H9 (cell line): ENCODE measurements around the gene SLC46A2. TPM values are rescaled to one million over a fixed set of nuclear protein-coding genes. Genes with fewer than 3 reads are reported as not detected.

Experiments used
- DNase-seq: peaks from one replicate; pipeline ENCODE4 v3.0.0-alpha.2; 2017
- H2AFZ ChIP-seq: one replicate; pipeline ENCODE4 v1.6.1; 2013; ENCODE audit warnings: mild to moderate bottlenecking, low read length, control low read depth, moderate library complexity
- H2AK5ac ChIP-seq: 2 replicates; pipeline ENCODE4 v1.6.1; 2013; ENCODE audit warnings: low read length, control low read depth, mixed read lengths; ENCODE audit not compliant: insufficient read length
- H2BK120ac ChIP-seq: one replicate; pipeline ENCODE4 v1.6.1; 2013; ENCODE audit warnings: low read depth, mild to moderate bottlenecking, low read length, control low read depth, inconsistent platforms; ENCODE audit not compliant: poor library complexity, severe bottlenecking
- H2BK12ac ChIP-seq: 2 replicates; pipeline ENCODE4 v1.6.1; 2013; ENCODE audit warnings: low read length, control low read depth, mixed read lengths, low read depth; ENCODE audit not compliant: insufficient read length
- H2BK15ac ChIP-seq: 2 replicates; pipeline ENCODE4 v1.6.1; 2013; ENCODE audit warnings: low read depth, low read length, control low read depth
- H2BK20ac ChIP-seq: one replicate; pipeline ENCODE4 v1.6.1; 2013; ENCODE audit warnings: low read depth, mild to moderate bottlenecking, low read length, control low read depth, inconsistent platforms; ENCODE audit not compliant: poor library complexity, severe bottlenecking
- H2BK5ac ChIP-seq: 2 replicates; pipeline ENCODE4 v1.6.1; 2013; ENCODE audit warnings: low read length, control low read depth, mixed read lengths; ENCODE audit not compliant: insufficient read length
- H3K14ac ChIP-seq: 2 replicates; pipeline ENCODE4 v1.6.1; 2013; ENCODE audit warnings: low read length, control low read depth; ENCODE audit not compliant: insufficient read depth
- H3K18ac ChIP-seq: 2 replicates; pipeline ENCODE4 v1.6.1; 2013; ENCODE audit warnings: low read depth, mild to moderate bottlenecking, mixed read lengths, low read length, control low read depth; ENCODE audit not compliant: insufficient read length
- H3K23ac ChIP-seq: 2 replicates; pipeline ENCODE4 v1.6.1; 2013; ENCODE audit warnings: low read length, control low read depth, mixed read lengths, low read depth; ENCODE audit not compliant: insufficient read length
- H3K23me2 ChIP-seq: 2 replicates; pipeline ENCODE4 v1.6.1; 2013; ENCODE audit warnings: low read depth, mild to moderate bottlenecking, mixed read lengths, low read length, control low read depth; ENCODE audit not compliant: insufficient read length, poor library complexity, severe bottlenecking
- H3K27ac ChIP-seq: 2 replicates; pipeline ENCODE4 v1.5.1; 2013; ENCODE audit warnings: low read length, control low read depth, mixed read lengths, low read depth; ENCODE audit not compliant: insufficient read length
- H3K27me3 ChIP-seq: 2 replicates; pipeline ENCODE4 v1.6.1; 2013; ENCODE audit warnings: low read length, control low read depth, inconsistent platforms; ENCODE audit not compliant: insufficient read depth
- H3K4ac ChIP-seq: 2 replicates; pipeline ENCODE4 v1.6.1; 2013; ENCODE audit warnings: low read depth, mild to moderate bottlenecking, control low read depth, inconsistent platforms, low read length, moderate library complexity
- H3K4me1 ChIP-seq: 2 replicates; pipeline ENCODE4 v1.6.1; 2013; ENCODE audit warnings: low read length, control low read depth, inconsistent platforms; ENCODE audit not compliant: insufficient read depth
- H3K4me2 ChIP-seq: 2 replicates; pipeline ENCODE4 v1.6.1; 2013; ENCODE audit warnings: low read length, control low read depth, mixed read lengths; ENCODE audit not compliant: insufficient read length, insufficient read depth
- H3K56ac ChIP-seq: 2 replicates; pipeline ENCODE4 v1.6.1; 2013; ENCODE audit warnings: low read depth, mild to moderate bottlenecking, mixed read lengths, low read length, control low read depth; ENCODE audit not compliant: insufficient read length
- H3K79me1 ChIP-seq: 2 replicates; pipeline ENCODE4 v1.6.1; 2013; ENCODE audit warnings: low read depth, mild to moderate bottlenecking, moderate library complexity, low read length, control low read depth, inconsistent platforms; ENCODE audit not compliant: insufficient read depth, poor library complexity, severe bottlenecking
- H3K79me2 ChIP-seq: 2 replicates; pipeline ENCODE4 v1.6.1; 2013; ENCODE audit warnings: low read length, control low read depth, inconsistent platforms; ENCODE audit not compliant: insufficient read depth
- H3K9ac ChIP-seq: 2 replicates; pipeline ENCODE4 v1.6.1; 2013; ENCODE audit warnings: low read length, control low read depth, mixed read lengths; ENCODE audit not compliant: insufficient read length; ENCODE audit errors: extremely low read depth
- H3K9me3 ChIP-seq: one replicate; pipeline ENCODE4 v1.6.1; 2013; ENCODE audit warnings: low read depth, low read length, inconsistent platforms; ENCODE audit not compliant: control insufficient read depth
- H3T11ph ChIP-seq: one replicate; pipeline ENCODE4 v1.6.1; 2013; ENCODE audit warnings: mild to moderate bottlenecking, low read length, control low read depth, inconsistent platforms
- H4K20me1 ChIP-seq: one replicate; pipeline ENCODE4 v1.6.1; 2013; ENCODE audit not compliant: control insufficient read depth, insufficient read length, insufficient read depth
- H4K5ac ChIP-seq: 2 replicates; pipeline ENCODE4 v1.6.1; 2013; ENCODE audit warnings: low read depth, mild to moderate bottlenecking, mixed read lengths, low read length, control low read depth; ENCODE audit not compliant: insufficient read length
- H4K8ac ChIP-seq: replicated peaks from 2 replicates; pipeline ENCODE4 v1.6.1; 2013; ENCODE audit warnings: low read length, control low read depth, mixed read lengths, low read depth; ENCODE audit not compliant: insufficient read length
- H4K91ac ChIP-seq: 2 replicates; pipeline ENCODE4 v1.6.1; 2013; ENCODE audit warnings: low read depth, mild to moderate bottlenecking, moderate library complexity, mixed read lengths, low read length, control low read depth; ENCODE audit not compliant: insufficient read length
- H3K27ac Mint-ChIP-seq, 3 experiments: 2 replicates in 2 of 3; 3 replicates in 1 of 3; pipeline ENCODE4 v1.8.0; 2020 to 2021; ENCODE audit warnings: mixed read lengths in 3 of 3, mild to moderate bottlenecking in 1 of 3, moderate library complexity in 1 of 3
- H3K27me3 Mint-ChIP-seq: 2 replicates; pipeline ENCODE4 v1.8.0; 2021; ENCODE audit warnings: low read depth, mild to moderate bottlenecking, moderate library complexity, mixed read lengths
- H3K36me3 Mint-ChIP-seq, 3 experiments: 2 replicates in 2 of 3; 3 replicates in 1 of 3; pipeline ENCODE4 v1.8.0; 2020 to 2021; ENCODE audit warnings: low read depth in 3 of 3, mixed read lengths in 3 of 3; ENCODE audit not compliant: insufficient read depth in 1 of 3
- H3K4me1 Mint-ChIP-seq, 2 experiments: 2 replicates each; pipeline ENCODE4 v1.8.0; 2020; ENCODE audit warnings: mixed read lengths in 2 of 2
- H3K4me3 Mint-ChIP-seq, 2 experiments: 2 replicates in 1 of 2; 3 replicates in 1 of 2; pipeline ENCODE4 v1.8.0; 2020 to 2021; ENCODE audit warnings: mild to moderate bottlenecking in 2 of 2, mixed read lengths in 2 of 2, moderate library complexity in 1 of 2
- H3K9me3 Mint-ChIP-seq, 2 experiments: 2 replicates in 1 of 2; 3 replicates in 1 of 2; pipeline ENCODE4 v1.8.0; 2020; ENCODE audit warnings: mild to moderate bottlenecking in 2 of 2, mixed read lengths in 2 of 2, moderate library complexity in 1 of 2
- CTCF ChIP-seq: fragments of 200-600 bp; sonication (generic); conservative IDR thresholded peaks from 3 replicates; pipeline ENCODE4 v1.8.0; 2021; ENCODE audit warnings: antibody characterized with exemption, mild to moderate bottlenecking
- WGBS: extraction: QIAGEN DNeasy Blood & Tissue Kit; methylation state at CpG from one replicate; pipeline ENCODE4 v1.1.7; 2013; ENCODE audit warnings: missing lambda C conversion rate, low lambda C conversion rate, mixed read lengths; ENCODE audit not compliant: insufficient read length; ENCODE audit errors: extremely low coverage; 5-methylcytosine and 5-hydroxymethylcytosine counted together
- total RNA-seq: library from RNA; stranded (reverse); gene quantifications from 2 replicates; pipeline ENCODE4 v1.2.1, GENCODE V29; 2021

SLC46A2 gene
- total RNA-seq, 1 experiment from 2014 or later: not detected

GRCh38 chr9:112880650-112881049, 10.0 kb downstream of the SLC46A2 start:
- H3K4me1 Mint-ChIP-seq: peaks cover 0 to 3% of the 10 kb centered on the region in 2 experiments; a peak in 2 of 4 replicates
- Histone ChIP-seq H2BK20ac (no peak overlapping the region), H3K18ac (no peak overlapping the region), H2BK5ac (no peak overlapping the region), H4K8ac (no peak overlapping the region), H3K23ac (no peak overlapping the region), H4K5ac (no peak overlapping the region), H3K14ac (no peak overlapping the region), H2AK5ac (no peak overlapping the region), H3K4ac (no peak overlapping the region), H3K79me2 (no peaks in the 10 kb centered on the region), H3K4me2 (no peak overlapping the region), H2BK15ac (no peak overlapping the region), H2BK120ac (no peak overlapping the region), H2AFZ (no peak overlapping the region), H3T11ph (no peak overlapping the region), H3K56ac (no peak overlapping the region), H3K9me3 (no peaks in the 10 kb centered on the region), H3K27ac (no peak overlapping the region), H3K79me1 (no peaks in the 10 kb centered on the region), H3K9ac (no peak overlapping the region), H3K23me2 (no peaks in the 10 kb centered on the region), H3K4me1 (no peaks in the 10 kb centered on the region), H2BK12ac (no peak overlapping the region), H4K91ac (no peak overlapping the region), H3K27me3 (no peaks in the 10 kb centered on the region), H4K20me1 (no peaks in the 10 kb centered on the region)
- no peak for DNase-seq
- no CpG with 5 or more reads among the region's 1 CpG for WGBS
- no peaks in the 10 kb centered on the region for H3K9me3 Mint-ChIP-seq
- no peak for TF ChIP-seq CTCF
- H3K36me3 Mint-ChIP-seq: peaks cover 5 to 7% (median 7%) of the 10 kb centered on the region in 3 experiments; a peak in 5 of 7 replicates
- H3K4me3 Mint-ChIP-seq: no peak overlapping the region
- no peak overlapping the region for H3K27ac Mint-ChIP-seq
- H3K27me3 Mint-ChIP-seq: no peaks in the 10 kb centered on the region
